Mucosa of gallbladder (tissue), 1 donor: ENCODE results near the gene GRID1. TPM values are rescaled to one million over a fixed set of nuclear protein-coding genes. Genes with fewer than 3 reads are reported as not detected.

Experiments
- DNase-seq: peaks from one replicate; pipeline ENCODE4 v3.0.0-alpha.2; 2020; ENCODE audit warnings: low spot score
- total RNA-seq: library from RNA; stranded (reverse); gene quantifications from one replicate; pipeline ENCODE4 v1.2.1, GENCODE V29; 2021
- donor health status: DM: no; HTN: no; CAD: no.

GRID1 gene
- total RNA-seq, 1 donor from 2014 or later, result 6.3 TPM

DNA sequence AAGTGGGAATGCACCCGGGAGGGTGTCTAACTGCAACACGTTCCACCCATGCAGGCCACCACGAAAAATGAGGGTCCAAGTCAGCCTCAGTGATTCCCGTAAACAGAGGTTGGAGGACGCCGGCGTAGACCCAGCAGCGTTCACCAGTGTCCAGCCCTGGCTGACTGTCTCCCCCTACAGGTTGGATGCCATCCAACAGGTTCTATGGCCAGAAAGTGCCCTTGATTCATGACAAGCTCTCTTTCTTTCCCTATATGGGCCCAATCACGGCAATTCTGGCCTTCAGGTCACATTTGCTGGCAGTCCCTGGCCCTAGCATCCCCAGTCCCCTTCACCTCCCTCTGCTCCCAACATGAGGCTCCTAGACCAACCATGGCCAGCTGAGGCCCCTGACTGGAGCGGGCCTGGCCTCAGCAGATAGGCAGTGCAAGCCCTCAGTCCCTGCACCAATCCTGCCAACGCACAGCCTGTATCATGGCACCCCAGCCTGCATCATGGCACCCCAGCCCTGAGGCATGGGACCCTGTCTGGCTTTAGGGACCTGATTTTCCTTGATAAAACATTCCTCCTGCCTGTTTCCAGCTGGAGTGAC lies 227.4 kb downstream of the GRID1 start:
- no peak for DNase-seq

DNA sequence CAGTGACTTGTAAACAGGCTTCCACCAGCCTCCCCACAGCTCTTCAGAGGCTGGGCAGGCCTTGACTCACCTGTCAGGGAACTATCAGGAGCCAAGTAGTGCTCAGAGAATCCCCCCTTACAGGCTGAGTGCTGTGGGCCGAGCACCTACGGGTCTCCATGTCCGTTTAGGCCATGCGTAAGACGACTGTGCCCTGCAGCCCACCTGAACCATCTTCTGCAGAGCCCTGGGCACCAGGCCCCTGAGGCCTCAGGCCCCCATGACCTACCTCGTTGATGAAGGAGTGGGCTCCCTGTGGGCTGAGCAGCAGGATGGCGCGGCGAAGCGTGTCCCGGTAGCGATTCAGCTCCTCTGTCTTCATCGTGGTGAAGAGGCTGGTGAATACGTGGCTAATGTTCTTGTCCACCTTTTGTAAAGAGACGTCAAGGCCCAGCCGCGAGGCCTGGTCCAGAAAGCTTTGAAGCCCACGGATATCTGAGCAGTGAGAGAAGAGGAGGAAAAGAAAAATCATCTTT lies 228.0 kb downstream of the GRID1 start:
- DNase-seq, result no peak

DNA sequence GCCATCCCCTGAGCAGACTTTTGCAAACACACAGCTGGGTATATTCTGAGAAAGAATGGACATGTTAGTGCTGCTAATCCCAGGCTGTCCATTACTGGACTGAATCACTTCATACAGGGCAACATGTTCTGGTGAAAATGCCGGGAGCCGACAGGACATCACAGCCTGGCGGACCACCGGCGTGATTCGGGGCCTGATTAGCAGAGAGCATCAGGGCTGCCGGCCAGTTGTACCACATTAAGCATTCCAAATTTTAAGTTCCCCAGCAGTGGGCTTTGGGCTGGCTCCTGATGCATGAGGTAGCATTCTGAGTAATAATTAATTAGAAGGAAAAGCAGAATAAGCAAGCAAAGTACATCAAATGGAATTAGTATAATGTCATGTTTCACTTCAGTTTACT lies 229.0 kb downstream of the GRID1 start:
- DNase-seq, result no peak

DNA sequence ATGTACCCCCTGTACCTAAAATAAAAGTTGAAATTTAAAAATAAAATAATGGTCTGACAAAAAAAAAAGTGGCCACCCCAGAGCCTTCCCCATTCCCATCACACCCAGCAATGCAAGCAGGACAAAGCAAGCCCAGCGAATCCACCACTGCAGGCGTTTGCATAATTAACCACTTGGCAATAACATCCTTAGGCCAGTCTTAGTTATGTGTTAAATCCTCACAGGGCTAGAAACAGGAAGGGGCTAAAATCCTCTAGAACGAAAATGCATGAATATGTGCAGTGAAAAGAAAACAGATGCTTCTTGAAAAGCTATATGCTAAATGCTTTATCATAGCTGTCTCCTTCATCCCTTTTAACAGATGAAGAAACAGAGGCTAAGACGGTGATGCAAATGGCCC lies 229.7 kb downstream of the GRID1 start:
- no peak for DNase-seq

DNA sequence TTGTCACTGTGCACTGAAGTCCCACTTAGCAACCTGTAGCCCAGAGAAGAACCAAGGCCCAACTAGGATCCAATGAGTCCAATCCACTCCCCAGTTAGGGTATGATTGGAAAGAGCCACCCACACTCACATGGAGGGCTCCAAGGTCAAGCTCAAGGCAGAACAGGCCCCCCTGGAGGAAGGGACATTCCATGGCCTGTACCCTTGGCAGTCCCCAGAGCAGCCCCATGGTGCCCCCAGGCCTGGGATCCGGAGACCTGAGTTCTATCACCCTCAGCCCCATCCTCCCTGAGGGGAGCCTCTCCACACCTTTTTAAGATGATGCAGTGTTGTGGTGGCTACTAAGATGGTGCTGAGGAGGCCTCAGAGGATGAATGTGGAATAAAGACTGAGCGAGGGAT lies 231.4 kb downstream of the GRID1 start:
- DNase-seq, result no peak

DNA sequence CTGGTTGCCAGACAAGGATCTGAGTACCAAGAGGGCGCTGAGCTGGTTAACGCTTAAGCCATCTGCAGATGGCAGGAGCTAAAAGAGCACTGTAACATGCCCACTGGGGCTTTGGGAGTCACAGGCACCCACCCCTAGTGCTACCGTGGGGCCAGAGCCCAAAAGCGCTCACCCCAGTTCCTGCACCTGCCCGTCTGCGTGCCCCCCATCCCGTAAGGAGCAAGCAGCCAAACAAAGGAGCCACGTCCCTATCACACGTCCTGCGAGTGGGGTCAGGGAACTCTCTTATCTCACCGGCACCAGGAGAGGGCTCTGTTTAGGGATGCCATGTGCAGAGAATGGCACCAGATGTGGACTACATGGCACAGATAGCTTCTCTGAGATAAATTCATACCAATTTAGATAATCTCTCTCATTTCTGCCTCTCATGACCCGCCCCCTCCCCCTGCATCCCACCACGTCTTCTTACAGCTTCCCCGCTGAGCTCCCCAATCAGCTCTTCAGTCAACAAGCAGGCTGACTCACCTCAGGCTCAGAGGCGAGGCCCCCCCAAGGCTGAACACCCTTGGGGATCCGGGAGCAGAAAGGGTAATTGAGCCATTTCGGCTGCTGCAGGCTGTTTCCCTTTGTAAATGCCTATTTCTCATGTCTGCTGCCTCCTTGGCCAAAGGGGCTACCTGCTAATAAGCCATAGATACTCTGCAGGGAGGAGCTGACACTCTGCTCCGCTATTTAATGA lies 235.7 kb downstream of the GRID1 start:
- DNase-seq, result no peak

DNA sequence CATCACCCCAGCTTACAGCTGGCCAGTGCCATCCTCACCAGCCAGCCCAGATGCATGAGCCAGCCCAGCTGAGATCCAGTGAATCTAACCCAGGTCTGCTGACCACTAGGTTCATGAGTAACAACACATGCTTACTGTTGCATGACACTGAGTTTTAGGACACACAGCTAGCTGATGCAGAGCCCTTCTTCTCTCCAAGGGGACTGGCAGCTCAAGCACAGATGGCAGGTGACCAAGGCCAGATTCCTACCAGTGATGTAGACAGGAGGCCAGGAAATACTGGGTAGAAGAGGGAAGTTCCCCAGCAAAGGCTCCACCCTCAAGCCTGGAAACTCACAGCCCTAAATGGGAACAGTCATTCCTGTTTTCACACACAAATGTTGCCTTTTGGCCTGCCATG lies 236.6 kb downstream of the GRID1 start:
- DNase-seq, result no peak

DNA sequence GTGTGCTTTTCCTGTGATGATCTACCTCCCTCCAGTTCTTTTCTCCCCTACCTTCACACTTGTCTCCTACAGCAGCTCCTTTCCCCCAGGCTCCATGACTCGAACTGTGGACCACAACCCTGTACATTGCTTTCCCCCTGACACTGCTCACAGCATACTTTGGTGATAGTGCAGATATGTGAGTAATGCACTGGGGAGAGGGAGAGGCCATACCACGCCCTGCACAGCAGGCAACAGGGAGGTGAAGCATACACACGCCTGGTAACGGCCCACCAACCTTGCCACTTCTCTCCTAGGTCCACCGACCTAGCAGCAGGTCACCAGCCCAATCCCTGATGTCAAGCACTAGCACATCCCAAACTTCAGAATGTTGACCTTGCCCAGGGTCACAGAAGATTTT lies 238.2 kb downstream of the GRID1 start:
- DNase-seq, result no peak

DNA sequence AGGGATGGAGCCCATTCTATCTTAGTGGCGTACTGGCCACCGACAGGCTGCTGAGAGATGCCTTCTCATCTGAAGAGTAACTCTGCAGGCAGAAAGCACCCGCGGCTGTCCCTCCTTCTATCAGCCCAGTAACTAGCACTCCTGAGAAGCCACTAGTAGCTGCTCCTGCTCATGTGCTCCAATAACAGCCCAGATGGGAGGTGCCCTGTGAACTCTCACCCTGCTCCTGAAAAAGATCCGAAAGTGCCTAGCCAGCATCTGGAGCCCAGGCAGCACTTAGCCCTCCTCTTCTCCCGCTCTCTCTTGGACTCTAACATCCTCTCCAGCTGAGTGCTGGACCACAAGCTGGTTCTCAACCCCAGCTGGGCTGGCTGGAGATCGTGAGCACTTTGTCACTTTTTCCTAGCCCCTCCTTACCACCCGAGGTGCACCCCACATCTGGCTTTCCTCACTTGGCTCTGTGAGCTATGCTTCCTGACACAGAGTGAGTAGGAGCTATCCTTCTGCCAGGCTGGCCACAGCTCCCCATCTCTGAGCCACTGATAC lies 239.2 kb downstream of the GRID1 start:
- DNase-seq, result no peak

DNA sequence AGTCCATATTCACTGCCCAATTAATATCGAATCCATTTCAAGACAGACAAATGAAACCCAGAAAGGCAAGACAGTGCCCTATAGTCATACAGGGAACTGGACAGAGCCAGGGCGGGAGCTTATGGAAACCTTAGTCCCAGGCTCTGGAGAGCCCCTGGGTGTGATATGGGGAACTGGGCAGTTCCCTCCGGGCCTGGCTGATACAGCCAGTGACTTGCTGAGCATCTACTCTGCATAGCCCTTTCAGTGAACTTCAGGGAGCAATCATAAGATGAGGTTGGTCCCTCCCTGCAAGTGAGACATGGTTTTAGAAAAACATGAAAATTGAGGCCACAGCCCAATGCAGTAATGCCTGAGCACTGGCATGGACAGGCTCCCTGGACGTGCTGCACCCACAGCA lies 241.9 kb downstream of the GRID1 start:
- no peak for DNase-seq

DNA sequence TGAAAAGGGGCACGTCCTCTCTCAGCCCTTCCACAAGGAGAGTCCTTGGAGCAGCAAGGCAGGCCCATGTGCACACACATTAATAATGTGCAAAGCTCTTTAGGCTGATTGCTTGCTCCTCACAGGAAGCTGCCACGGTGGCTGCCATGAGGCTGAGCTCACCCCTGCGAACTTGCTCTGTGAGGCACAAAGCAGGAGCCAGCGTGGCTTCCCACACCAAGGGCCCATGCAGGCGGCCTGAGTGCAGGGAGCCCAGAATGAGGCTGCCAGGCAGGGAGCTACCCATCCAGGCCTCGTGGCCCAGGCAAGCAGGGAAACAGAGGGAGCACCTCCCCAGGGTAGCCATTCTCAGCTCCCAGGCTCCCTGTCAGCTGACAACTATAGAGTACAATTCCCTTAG lies 242.9 kb downstream of the GRID1 start:
- DNase-seq, result no peak

DNA sequence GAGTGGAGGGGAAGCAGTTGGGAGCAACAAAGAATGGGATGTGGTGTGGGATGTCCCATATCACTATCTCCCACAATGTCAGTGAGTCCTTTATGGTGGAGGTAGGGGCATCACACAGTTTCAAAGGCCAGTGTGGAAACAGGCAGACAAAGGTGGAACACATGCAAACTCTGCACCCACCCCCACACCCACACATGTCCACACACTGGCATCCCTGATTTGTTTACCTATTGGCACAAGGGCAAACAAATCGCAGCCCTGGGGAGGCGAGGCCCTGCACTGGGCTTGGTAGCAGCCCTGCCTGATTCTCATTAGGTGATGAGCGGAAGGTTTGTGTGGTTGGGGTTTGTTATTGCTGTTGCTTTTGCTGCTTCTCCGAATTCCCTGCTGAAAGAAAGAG lies 243.3 kb downstream of the GRID1 start:
- DNase-seq, result no peak

DNA sequence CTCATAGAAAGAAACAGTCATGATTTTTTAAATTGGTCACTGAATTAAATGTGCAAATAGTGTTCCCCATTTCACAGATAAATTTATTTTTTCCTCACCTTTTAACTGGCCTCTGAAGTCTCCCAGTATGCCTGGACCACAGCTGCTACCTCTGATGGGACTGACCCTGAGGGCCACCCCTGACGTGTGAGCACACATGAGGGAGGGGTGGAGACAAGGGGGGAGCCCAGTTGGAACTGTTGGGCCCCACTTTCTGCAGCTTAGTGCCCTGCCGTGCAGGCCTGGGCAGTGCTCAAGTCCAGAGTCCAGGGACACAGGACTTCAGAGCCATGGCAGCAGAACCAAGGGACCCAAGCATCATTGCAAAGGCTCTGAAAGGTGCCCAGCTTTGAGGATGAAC lies 243.9 kb downstream of the GRID1 start:
- no peak for DNase-seq

DNA sequence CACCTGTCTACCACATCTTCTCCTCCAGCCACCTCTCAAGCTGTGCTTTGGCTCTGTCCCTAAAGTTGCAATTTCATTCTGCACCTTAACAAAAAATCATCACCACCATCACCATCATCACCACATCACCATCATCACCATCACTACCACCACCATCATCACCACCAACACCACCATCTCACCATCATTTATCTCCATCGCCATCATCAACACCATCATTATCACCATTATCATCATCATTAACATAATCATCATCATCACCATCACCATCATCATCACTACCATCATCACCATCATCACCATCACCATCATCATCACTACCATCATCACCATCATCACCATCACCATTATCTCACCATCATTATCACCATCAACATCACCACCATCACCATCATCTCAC lies 245.4 kb downstream of the GRID1 start:
- DNase-seq, result no peak

DNA sequence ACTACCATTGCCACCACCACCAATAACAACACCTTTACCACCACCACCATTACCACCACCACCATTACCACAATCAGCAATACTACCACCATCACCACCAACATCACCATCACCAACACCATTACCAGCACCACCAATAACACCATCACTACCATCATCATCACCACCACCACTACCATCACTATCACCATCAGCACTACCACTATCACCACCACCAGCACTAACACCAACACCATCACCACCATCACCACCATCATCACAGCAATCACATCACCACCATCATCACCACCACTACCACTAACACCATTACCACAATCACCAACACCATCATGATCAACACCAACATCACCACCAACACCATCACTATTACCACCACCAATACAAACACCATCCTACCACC lies 249.5 kb downstream of the GRID1 start:
- DNase-seq, result no peak

DNA sequence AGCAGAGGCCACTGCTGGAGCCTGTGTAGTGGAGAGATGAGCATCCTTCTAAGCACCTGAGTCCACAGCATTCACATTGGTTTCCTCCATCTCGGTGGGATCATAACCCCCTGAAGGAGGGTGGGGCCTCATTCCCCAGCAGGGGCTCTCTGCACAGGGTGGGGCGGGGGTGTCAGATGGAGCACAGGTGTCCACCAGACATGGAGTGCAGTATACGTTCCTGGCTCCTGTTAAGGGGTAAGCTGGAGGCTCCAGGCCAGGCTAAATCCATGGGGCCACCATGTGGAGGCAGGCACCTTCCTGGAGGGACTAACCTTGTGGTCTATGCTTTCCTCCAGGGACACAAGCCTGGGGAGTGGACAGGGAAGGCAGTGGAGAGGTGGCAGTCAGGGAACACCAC lies 252.6 kb downstream of the GRID1 start:
- DNase-seq, result no peak

DNA sequence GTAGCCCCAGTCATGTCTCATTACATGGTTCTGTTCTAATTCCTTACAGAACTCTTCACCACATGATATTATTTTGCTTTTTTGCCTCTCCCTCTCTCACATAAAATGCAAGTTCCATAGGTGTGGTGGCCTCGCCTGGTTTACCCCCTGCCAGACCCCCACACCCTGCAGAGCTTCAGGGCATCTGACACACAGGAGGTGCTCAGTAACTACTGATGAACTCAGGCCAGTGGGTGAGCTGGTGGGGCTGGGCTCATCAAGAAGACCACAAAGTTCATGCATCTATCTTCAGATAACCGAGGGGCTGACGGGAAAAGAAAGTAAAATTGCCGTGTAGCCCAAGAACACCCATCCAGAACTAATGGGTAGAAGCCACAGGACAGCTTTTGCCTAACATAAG lies 253.1 kb downstream of the GRID1 start:
- no peak for DNase-seq

DNA sequence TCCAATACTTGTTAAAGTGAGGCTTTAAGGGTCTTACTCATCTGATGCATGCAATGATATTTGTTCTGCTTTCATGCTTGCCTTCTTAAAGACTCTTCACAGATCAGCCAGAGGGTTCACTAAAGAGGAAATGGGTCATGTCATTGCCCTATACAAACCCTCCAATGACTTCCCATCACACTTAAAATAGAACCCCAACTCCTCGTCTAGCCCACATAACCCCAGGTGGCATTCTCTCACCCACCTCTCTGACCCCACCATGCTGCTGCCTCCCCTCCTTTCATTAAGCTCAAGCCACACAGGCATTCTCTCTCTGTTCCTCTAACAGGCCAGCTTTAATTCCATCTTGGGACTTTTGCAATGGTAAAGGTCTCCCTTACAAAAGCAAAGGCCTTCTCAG lies 253.6 kb downstream of the GRID1 start:
- DNase-seq, result no peak

DNA sequence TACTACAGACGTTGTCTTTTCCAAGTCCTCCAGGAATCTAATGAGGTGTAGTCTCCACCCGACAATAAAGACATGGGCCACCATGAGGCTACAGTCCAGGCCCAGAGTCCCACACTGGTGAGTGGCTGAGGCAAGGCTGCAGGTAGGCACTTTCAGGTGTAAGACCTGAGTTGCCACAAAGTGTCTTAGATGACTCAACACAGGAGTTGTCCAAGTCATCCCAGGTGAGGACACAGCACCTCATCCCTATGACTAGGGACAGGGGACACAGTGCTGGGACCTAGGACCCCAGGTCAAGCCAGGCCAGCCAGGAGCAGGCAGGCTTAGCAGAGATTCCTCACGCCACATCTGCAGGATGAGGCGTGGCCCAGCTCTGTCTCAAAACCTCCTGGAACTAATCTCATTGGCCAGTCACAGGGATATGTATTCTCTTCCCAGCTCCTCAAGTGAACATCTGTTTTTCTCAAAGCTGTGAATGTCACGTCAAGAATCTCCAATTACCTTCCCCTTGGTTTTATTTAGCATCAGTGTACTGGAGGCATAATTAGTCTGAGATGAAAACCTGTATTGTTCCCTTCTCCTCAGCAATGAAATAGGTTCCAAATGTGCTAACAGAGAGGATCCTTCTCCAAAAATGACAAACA lies 254.6 kb downstream of the GRID1 start:
- DNase-seq, result no peak

DNA sequence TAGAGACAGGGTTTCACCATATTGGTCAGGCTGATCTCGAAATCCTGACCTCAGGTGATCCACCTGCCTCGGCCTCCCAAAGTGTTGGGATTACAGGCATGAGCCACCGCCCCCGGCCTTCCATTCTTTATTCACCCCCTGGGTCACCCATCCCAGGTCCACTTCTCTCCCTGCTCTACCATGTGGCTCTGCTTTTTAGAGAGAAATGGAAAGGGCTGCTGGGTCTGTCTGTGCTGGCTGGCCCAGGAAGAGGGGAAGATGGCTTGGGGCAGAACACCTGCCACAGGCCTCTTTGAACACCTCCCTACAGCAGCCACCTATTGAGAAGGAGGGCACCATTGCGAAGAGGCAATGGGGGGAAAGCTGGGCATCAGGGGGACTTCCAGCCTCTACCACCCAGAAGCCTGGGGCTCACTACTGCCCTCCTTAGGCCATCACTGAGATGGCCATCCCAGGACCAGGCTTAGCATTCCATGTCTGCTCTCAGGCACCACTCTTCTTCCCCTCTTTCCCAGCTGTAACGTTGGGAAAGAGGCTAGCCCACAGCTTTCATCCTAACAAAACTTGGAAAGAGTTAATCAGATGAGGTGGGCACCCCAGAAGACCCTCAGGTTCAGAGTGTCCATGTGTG lies 256.3 kb downstream of the GRID1 start:
- no peak for DNase-seq

DNA sequence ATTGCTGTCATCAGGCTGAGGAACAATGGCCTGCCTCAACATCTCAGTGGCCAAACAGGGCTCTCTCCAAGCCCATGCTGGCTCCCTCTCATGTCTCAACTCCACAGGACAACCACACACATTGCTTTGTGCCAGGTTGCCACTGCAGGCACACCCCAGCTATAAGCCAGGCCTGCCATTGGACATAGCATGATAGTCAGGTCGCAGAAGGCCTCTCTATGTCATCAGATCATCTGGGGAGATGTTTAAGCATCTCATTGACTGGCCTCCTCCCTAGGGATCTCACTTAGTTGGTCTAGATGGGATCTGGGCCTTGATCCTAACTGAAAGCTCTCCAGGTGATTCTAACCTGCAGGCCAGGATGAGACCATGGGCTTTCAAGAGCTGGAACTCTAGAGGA lies 257.2 kb downstream of the GRID1 start:
- DNase-seq, result no peak

DNA sequence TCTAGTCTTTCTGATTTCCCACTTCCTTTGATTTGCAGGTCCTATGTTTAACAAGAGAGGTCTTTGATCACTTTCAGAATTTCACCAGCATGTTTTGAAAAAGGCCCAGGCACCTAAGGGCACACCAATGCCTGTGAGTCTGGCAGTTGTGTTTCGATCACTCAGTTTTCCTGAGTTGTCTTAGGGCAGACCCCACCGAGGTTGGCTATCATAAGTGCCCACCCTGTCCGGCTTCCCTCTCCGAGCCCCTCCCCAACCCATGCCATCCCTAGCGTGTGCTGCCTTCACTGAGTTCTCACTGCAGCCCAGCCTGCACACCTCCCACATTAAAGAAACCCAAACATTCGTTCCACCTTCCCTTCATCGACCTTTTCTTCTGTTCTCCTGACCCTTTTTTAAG lies 257.9 kb downstream of the GRID1 start:
- DNase-seq, result no peak
